ENCODE measurements around the gene CXCR5. TPM values are rescaled to one million over a fixed set of nuclear protein-coding genes. Genes with fewer than 3 reads are reported as not detected.
A peak's percentile ranks its signal among the peaks of the same experiment; 100 is the strongest.

CXCR5 gene
- total RNA-seq, 4 donors from 2014 or later, result not detected

DNA sequence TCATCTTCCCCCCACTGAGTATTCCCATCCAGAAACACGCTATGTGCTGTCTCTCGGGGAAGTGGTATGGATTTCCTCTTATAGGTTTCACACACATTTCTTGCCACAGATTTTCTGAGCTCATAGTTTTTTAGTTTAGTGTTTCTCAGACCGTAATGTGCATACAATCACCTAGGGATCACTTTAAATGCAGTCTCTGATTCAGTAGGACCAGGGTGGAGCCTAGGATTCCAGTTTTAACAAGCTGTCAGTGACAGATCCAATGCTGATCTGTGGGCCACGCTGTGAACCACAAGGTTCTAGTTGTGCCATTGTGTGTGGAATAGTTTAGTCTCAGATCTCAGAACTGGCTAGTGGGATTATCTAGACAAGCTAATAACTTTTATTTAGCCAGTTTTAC lies 23.7 kb upstream of the CXCR5 start:
- no peaks in the 10 kb centered on the region for H3K27me3 ChIP-seq
- intact Hi-C loops (cut with DNase I), result no loop called here
- 85 to 90% methylated on average over 4 of the region's 4 CpGs for WGBS, 2 donors
- no peak overlapping the region for H3K27ac ChIP-seq
- TF ChIP-seq, protein P1, sequence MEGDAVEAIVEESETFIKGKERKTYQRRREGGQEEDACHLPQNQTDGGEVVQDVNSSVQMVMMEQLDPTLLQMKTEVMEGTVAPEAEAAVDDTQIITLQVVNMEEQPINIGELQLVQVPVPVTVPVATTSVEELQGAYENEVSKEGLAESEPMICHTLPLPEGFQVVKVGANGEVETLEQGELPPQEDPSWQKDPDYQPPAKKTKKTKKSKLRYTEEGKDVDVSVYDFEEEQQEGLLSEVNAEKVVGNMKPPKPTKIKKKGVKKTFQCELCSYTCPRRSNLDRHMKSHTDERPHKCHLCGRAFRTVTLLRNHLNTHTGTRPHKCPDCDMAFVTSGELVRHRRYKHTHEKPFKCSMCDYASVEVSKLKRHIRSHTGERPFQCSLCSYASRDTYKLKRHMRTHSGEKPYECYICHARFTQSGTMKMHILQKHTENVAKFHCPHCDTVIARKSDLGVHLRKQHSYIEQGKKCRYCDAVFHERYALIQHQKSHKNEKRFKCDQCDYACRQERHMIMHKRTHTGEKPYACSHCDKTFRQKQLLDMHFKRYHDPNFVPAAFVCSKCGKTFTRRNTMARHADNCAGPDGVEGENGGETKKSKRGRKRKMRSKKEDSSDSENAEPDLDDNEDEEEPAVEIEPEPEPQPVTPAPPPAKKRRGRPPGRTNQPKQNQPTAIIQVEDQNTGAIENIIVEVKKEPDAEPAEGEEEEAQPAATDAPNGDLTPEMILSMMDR (IDR thresholded peaks at IDR 0.05), result no peak
- TF ChIP-seq POLR2A (IDR thresholded peaks at IDR 0.05), result no peak
- no peaks in the 10 kb centered on the region for H3K9me3 ChIP-seq
- H3K4me1 ChIP-seq, result no peaks in the 10 kb centered on the region
- DNase-seq, result no peak
- H3K36me3 ChIP-seq, result no peaks in the 10 kb centered on the region
- no peak overlapping the region for H3K4me3 ChIP-seq (replicated peaks in 1 of 3)

DNA sequence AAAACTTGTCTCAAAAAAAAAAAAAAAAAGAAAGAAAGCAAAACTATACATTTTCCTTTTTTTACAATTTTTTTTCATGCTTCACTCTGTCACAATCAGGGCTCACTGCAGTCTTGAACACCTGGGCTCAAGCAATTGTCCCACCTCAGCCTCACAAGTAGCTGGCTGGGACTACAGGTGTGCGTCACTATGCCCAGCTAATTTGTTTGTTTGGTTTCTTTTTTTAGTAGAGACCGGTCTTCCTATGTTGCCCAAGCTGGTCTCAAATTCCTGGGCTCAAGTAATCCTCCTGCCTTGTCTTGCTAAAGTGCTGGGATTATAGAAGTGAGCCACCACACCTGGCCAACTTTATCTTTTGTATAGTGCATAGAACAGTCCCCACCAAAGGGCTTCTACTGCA lies 15.0 kb upstream of the CXCR5 start:
- DNase-seq, result no peak
- no peak overlapping the region for H3K4me3 ChIP-seq (replicated peaks in 1 of 3)
- H3K4me1 ChIP-seq, result peaks cover 17 to 19% of the 10 kb centered on the region in 2 donors
- 69 to 72% methylated on average over 2 of the region's 2 CpGs for WGBS, 2 donors
- intact Hi-C loops (cut with DNase I), result no loop called here
- H3K27ac ChIP-seq, result peak overlapping the region in 1 of 3 donors; percentile 82
- no peaks in the 10 kb centered on the region for H3K9me3 ChIP-seq
- H3K36me3 ChIP-seq, result no peaks in the 10 kb centered on the region
- no peaks in the 10 kb centered on the region for H3K27me3 ChIP-seq
- TF ChIP-seq, protein P1 (IDR thresholded peaks at IDR 0.05), result no peak
- TF ChIP-seq POLR2A (IDR thresholded peaks at IDR 0.05), result no peak

DNA sequence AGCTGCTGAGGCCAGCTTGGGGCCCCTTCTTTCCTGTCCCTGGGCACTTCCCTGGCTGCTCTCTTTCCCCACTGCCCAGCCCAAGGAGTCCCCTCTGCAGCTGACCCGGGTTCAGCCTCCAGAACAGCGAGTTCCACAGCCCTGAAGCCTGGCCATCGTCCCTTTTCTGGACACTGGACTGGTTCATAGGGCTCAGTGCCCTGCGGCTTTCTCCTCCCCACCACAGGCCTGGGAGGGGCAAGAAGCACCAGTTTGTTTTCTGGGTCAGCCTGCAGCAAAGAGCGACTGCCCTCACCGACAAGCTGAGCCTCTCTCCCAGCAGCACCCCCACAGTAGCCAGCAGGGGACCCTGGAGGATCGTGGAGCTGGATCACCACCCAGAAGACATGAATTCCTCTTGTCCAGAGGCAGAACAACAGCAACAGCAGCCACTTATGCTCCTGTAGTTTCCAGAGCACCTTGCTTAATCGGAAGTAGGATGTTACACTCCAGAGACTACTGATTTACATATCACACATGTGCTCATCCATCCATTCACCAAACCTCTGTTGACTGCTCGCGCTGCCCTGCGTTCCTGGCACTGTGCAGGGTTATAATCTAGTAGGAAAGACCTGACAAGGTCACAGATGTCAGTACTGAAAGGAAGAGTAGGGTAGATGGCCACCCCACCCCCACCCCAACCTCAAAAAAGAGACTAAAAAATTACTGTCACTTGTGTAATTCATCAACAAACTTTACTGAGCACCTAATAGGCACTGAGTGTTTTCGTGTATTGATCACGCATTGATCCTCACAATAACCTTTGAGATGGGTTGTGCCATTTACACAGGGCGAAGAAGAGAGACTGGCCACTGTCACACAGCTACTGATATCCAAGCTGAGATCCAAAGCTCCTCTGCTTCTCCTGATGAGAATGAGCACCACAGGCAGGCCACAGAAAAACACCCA lies 13.0 kb upstream of the CXCR5 start:
- no peak overlapping the region for H3K4me3 ChIP-seq (replicated peaks in 1 of 3)
- peak overlapping the region; percentile 82 to 98 (median 86) for H3K27ac ChIP-seq
- DNase-seq, result peak; percentile 91
- intact Hi-C loops (cut with DNase I), result no loop called here
- H3K4me1 ChIP-seq, result peaks cover 17 to 19% of the 10 kb centered on the region in 2 donors
- WGBS, 2 donors, result 36 to 37% methylated on average over 12 of the region's 14 CpGs
- H3K9me3 ChIP-seq, result no peaks in the 10 kb centered on the region
- no peaks in the 10 kb centered on the region for H3K36me3 ChIP-seq
- H3K27me3 ChIP-seq, result no peaks in the 10 kb centered on the region
- peak in 1 of 2 donors; percentile 54 for TF ChIP-seq POLR2A (IDR thresholded peaks at IDR 0.05)
- TF ChIP-seq, protein P1 (IDR thresholded peaks at IDR 0.05), result peak in 4 of 6 experiments; percentile 35 to 54 (median 44)

DNA sequence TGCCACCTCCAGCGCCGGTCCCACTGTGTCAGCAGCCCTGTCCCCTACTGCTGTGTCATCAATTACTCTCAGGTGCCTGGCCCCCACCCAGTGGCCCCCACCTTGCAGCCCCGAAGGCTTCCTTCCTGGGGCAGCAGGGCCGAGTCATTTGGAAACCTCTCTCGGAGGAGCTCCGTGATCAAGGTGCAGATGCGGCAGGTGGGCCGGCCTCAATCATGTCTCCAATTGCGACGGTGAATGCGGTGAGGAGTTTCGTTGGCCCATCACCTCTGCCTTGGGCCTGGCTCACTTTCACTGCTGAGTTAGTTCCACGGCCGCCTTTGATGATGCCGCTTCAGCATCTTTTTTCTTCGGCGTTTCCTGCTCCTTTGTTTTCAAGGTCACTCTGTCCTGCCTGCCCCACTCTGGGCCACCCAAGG lies 11.3 kb upstream of the CXCR5 start:
- Histone ChIP-seq H3K27ac (no peak overlapping the region), H3K36me3 (no peaks in the 10 kb centered on the region), H3K4me3 (replicated peaks in 1 of 3) (no peak overlapping the region), H3K27me3 (no peaks in the 10 kb centered on the region), H3K4me1 (peaks cover 17 to 19% of the 10 kb centered on the region in 2 donors), H3K9me3 (no peaks in the 10 kb centered on the region)
- intact Hi-C loops (cut with DNase I), result no loop called here
- TF ChIP-seq POLR2A (IDR thresholded peaks at IDR 0.05), result no peak
- TF ChIP-seq, protein P1 (IDR thresholded peaks at IDR 0.05), result no peak
- no peak for DNase-seq
- 84 to 90% methylated on average over 15 to 17 of the region's 17 CpGs for WGBS, 2 donors

DNA sequence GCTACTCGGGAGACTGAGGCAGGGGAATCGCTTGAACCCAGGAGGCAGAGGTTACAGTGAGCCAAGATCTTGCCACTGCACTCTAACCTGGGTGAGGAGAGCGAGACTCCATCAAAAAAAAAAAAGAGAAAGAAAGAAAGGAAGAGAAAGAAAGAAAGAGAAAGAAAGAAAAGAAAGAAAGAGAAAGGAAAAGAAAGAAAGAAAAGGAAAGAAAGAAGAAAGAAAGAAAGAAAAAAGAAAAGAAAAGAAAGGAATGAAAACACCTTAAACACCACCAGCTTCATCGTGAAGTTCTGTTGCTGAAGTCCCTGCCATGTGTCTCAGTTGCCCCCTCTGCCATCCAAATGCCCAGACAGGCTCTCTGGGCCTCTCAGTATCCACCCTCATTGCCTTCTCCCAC lies 9.9 kb upstream of the CXCR5 start:
- WGBS, 2 donors, result 88 to 98% methylated on average over 4 of the region's 4 CpGs
- Histone ChIP-seq H3K4me1 (peaks cover 17 to 19% of the 10 kb centered on the region in 2 donors), H3K36me3 (no peaks in the 10 kb centered on the region), H3K27ac (no peak overlapping the region), H3K27me3 (no peaks in the 10 kb centered on the region), H3K4me3 (replicated peaks in 1 of 3) (no peak overlapping the region), H3K9me3 (no peaks in the 10 kb centered on the region)
- intact Hi-C loops (cut with DNase I), result no loop called here
- DNase-seq, result no peak
- TF ChIP-seq POLR2A (IDR thresholded peaks at IDR 0.05), result no peak
- TF ChIP-seq, protein P1 (IDR thresholded peaks at IDR 0.05), result no peak
